ENCODE data around the gene HELZ. TPM values are rescaled to one million over a fixed set of nuclear protein-coding genes. Genes with fewer than 3 reads are reported as not detected.

Gene HELZ
- total RNA-seq, 1 experiment from 2014 or later = 40.5 TPM

DNA sequence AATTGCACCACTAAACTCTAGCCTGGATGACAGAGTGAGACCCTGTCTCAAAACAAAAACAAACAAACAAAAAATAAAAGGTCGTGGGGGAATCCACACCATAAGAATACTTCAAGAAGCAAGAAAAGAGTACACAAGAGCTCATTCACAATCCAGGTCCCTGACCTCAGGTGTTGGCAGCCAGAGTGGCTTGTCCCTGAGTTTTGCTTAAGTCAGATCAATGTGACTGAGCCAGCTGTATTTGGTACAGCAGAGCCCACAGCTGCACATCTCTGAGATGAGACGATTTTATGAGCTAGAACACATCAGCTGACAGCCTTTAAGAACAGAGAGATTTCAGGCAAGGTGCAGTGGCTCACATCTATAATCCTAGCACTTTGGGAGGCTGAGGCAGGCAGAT, 178.3 kb downstream of the HELZ start:
- ChIA-PET RAD21 (ENCODE audit: low non-redundant PET in 1 of 2, low total read pairs in 2 of 2, uncharacterized antibody in 2 of 2, unreplicated experiment in 2 of 2) (no interaction called here), CTCF (no interaction called here), POLR2A (no interaction called here)
- Histone ChIP-seq H3K36me3 (ENCODE audit: control insufficient read depth in 1 of 2, insufficient read depth in 2 of 2, low read length in 2 of 2) (no peaks in the 10 kb centered on the region), H3K4me1 (ENCODE audit: control insufficient read depth in 1 of 2, insufficient read depth in 2 of 2, low read length in 2 of 2) (no peaks in the 10 kb centered on the region), H3K9me3 (ENCODE audit: control insufficient read depth in 1 of 2, insufficient read depth in 1 of 2, low read depth in 1 of 2, low read length in 2 of 2) (no peaks in the 10 kb centered on the region), H3K27me3 (ENCODE audit: insufficient read depth, low read length) (no peaks in the 10 kb centered on the region), H3K79me2 (ENCODE audit: insufficient read depth, low read length) (no peaks in the 10 kb centered on the region), H3K9ac (ENCODE audit: low read length) (no peak overlapping the region), H3K4me3 (replicated peaks in 1 of 2; ENCODE audit: low read depth in 1 of 2, low read length in 2 of 2) (no peak overlapping the region), H3K4me2 (ENCODE audit: low read length) (no peak overlapping the region), H3K27ac (ENCODE audit: low read depth, low read length) (no peak overlapping the region), H3K9me2 (ENCODE audit: insufficient read depth) (no peaks in the 10 kb centered on the region), H2AFZ (ENCODE audit: low read depth, low read length, poor library complexity, severe bottlenecking) (no peak overlapping the region), H4K20me1 (ENCODE audit: insufficient read depth) (no peaks in the 10 kb centered on the region)
- BruUV-seq (replicated peaks) = no TSS peak
- intact Hi-C loops (cut with micrococcal nuclease) = no loop called here
- TF ChIP-seq, protein P1, sequence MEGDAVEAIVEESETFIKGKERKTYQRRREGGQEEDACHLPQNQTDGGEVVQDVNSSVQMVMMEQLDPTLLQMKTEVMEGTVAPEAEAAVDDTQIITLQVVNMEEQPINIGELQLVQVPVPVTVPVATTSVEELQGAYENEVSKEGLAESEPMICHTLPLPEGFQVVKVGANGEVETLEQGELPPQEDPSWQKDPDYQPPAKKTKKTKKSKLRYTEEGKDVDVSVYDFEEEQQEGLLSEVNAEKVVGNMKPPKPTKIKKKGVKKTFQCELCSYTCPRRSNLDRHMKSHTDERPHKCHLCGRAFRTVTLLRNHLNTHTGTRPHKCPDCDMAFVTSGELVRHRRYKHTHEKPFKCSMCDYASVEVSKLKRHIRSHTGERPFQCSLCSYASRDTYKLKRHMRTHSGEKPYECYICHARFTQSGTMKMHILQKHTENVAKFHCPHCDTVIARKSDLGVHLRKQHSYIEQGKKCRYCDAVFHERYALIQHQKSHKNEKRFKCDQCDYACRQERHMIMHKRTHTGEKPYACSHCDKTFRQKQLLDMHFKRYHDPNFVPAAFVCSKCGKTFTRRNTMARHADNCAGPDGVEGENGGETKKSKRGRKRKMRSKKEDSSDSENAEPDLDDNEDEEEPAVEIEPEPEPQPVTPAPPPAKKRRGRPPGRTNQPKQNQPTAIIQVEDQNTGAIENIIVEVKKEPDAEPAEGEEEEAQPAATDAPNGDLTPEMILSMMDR (IDR thresholded peaks at IDR 0.05 in 2 of 3, conservative IDR thresholded peaks at IDR 0.05 in 1 of 3; ENCODE audit: borderline replicate concordance in 1 of 3, insufficient read depth in 1 of 3, low read depth in 2 of 3, low read length in 2 of 3) = no peak
- TF ChIP-seq, protein P2, sequence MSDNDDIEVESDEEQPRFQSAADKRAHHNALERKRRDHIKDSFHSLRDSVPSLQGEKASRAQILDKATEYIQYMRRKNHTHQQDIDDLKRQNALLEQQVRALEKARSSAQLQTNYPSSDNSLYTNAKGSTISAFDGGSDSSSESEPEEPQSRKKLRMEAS (IDR thresholded peaks at IDR 0.05) = no peak
- TF ChIP-seq, protein P3, sequence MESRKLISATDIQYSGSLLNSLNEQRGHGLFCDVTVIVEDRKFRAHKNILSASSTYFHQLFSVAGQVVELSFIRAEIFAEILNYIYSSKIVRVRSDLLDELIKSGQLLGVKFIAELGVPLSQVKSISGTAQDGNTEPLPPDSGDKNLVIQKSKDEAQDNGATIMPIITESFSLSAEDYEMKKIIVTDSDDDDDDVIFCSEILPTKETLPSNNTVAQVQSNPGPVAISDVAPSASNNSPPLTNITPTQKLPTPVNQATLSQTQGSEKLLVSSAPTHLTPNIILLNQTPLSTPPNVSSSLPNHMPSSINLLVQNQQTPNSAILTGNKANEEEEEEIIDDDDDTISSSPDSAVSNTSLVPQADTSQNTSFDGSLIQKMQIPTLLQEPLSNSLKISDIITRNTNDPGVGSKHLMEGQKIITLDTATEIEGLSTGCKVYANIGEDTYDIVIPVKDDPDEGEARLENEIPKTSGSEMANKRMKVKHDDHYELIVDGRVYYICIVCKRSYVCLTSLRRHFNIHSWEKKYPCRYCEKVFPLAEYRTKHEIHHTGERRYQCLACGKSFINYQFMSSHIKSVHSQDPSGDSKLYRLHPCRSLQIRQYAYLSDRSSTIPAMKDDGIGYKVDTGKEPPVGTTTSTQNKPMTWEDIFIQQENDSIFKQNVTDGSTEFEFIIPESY (IDR thresholded peaks at IDR 0.05; ENCODE audit: extremely low read depth, insufficient replicate concordance, low read length) = no peak
- TF ChIP-seq EGR1 (IDR thresholded peaks at IDR 0.05; ENCODE audit: low read depth) (no peak), FOSL1 (IDR thresholded peaks at IDR 0.05; ENCODE audit: low read depth) (no peak), SP1 (IDR thresholded peaks at IDR 0.05; ENCODE audit: low read depth) (no peak), ELF1 (IDR thresholded peaks at IDR 0.05; ENCODE audit: borderline replicate concordance, low read depth) (no peak), EZH2 (IDR thresholded peaks at IDR 0.05) (no peak), TCF7L2 (IDR thresholded peaks at IDR 0.05; ENCODE audit: borderline replicate concordance, extremely low read depth, insufficient read depth, insufficient read length) (no peak), EZH2phosphoT487 (IDR thresholded peaks at IDR 0.05; ENCODE audit: borderline replicate concordance) (no peak)
- TF ChIP-seq, protein P4, sequence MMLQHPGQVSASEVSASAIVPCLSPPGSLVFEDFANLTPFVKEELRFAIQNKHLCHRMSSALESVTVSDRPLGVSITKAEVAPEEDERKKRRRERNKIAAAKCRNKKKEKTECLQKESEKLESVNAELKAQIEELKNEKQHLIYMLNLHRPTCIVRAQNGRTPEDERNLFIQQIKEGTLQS (IDR thresholded peaks at IDR 0.05) = no peak
- no peak for DNase-seq (ENCODE audit: low read depth, low spot score)
- ATAC-seq = no peak
